Lung (tissue), 12 donors: ENCODE data around the gene TRAIP. TPM values are rescaled to one million over a fixed set of nuclear protein-coding genes. Genes with fewer than 3 reads are reported as not detected.

Source experiments
- ATAC-seq: fragments of 200-7000 bp; cut with Tn5 transposase; one replicate; pipeline ENCODE4 v1.9.1; 2020; ENCODE audit warnings: moderate number of reproducible peaks; ENCODE audit not compliant: insufficient read depth, low FRiP score
- DNase-seq, 3 donors: peaks; one replicate each; pipeline ENCODE4 v3.0.0-alpha.2; 2013 to 2017
- H3K27ac ChIP-seq, 2 donors: one replicate each; pipeline ENCODE4 v1.5.1; 2013; ENCODE audit warnings: mild to moderate bottlenecking in 2 of 2, moderate library complexity in 2 of 2, control low read depth in 1 of 2, inconsistent platforms in 1 of 2, low read depth in 1 of 2, low read length in 1 of 2
- H3K27me3 ChIP-seq, 3 donors: one replicate each; pipeline ENCODE4 v1.5.1; 2013; ENCODE audit warnings: low read length in 2 of 3; ENCODE audit not compliant: control insufficient read depth in 3 of 3, insufficient read depth in 3 of 3
- H3K36me3 ChIP-seq, 4 donors: one replicate each; pipeline ENCODE4 v1.5.1; 2013; ENCODE audit warnings: low read length in 4 of 4, mild to moderate bottlenecking in 1 of 4, moderate library complexity in 1 of 4; ENCODE audit not compliant: control insufficient read depth in 4 of 4, insufficient read depth in 4 of 4
- H3K4me1 ChIP-seq, 5 donors: one replicate each; pipeline ENCODE4 v1.5.1; 2013; ENCODE audit warnings: low read length in 5 of 5, mild to moderate bottlenecking in 2 of 5, moderate library complexity in 1 of 5; ENCODE audit not compliant: control insufficient read depth in 5 of 5, insufficient read depth in 5 of 5
- H3K4me3 ChIP-seq: one replicate; pipeline ENCODE4 v1.5.1; 2013; ENCODE audit warnings: mild to moderate bottlenecking, control low read depth, moderate library complexity
- H3K9ac ChIP-seq, 2 donors: one replicate each; pipeline ENCODE4 v1.5.1; 2013; ENCODE audit warnings: low read length in 2 of 2, control low read depth in 1 of 2; ENCODE audit not compliant: insufficient read depth in 1 of 2
- H3K9me3 ChIP-seq, 4 donors: one replicate each; pipeline ENCODE4 v1.5.1; 2013; ENCODE audit warnings: low read length in 3 of 4, mild to moderate bottlenecking in 1 of 4, moderate library complexity in 1 of 4; ENCODE audit not compliant: control insufficient read depth in 4 of 4, insufficient read depth in 3 of 4
- CTCF ChIP-seq: IDR thresholded peaks from 2 replicates; pipeline ENCODE4 v1.5.1; 2012; ENCODE audit warnings: mild to moderate bottlenecking; ENCODE audit errors: control extremely low read depth, extremely low read depth
- WGBS, 2 donors: extraction: QIAGEN DNeasy Blood & Tissue Kit; methylation state at CpG; one replicate each; pipeline ENCODE4 v1.1.7; 2013; 5-methylcytosine and 5-hydroxymethylcytosine counted together
- polyA plus RNA-seq, 2 donors: library from polyadenylated mRNA; stranded (reverse); fragments of 200-250 nt; gene quantifications; one replicate each; pipeline ENCODE4 v1.2.1, GENCODE V29; 2013
- total RNA-seq, 2 donors: library from RNA; depleted of rRNA in 1 of 2; stranded (reverse); fragments of >200 nt in 1 of 2; gene quantifications; one replicate each; pipeline ENCODE4 v1.2.1, GENCODE V29; 2014 to 2021
- donor health status: control.
- donor health status: control.
- donor health status: Bipolar disorder and iron deficiency.
- donor health status: healthy.
- donor health status: DM: yes; HTN: yes; CAD: no.

The TRAIP gene
- total and polyA plus RNA-seq, 4 donors: 1.8 to 3.2 (median 2.4) TPM

GRCh38 chr3:49864505-49864904 lies 8.1 kb upstream of the TRAIP start:
- DNase-seq (no peak), ATAC-seq (no peak)
- Histone ChIP-seq H3K9me3 (peaks cover 0 to 2% (median 0%) of the 10 kb centered on the region in 4 donors), H3K27me3 (peaks cover 5 to 25% (median 15%) of the 10 kb centered on the region in 3 donors), H3K27ac (no peak overlapping the region), H3K9ac (no peak overlapping the region), H3K4me3 (no peak overlapping the region), H3K4me1 (peaks cover 0 to 5% (median 2%) of the 10 kb centered on the region in 5 donors), H3K36me3 (no peaks in the 10 kb centered on the region)
- WGBS, 2 donors: 60 to 61% methylated on average over 5 of the region's 5 CpGs
- no peak for TF ChIP-seq CTCF

GRCh38 chr3:49859576-49860305 lies 3.4 kb upstream of the TRAIP start:
- TF ChIP-seq CTCF: no peak
- Histone ChIP-seq H3K9me3 (no peaks in the 10 kb centered on the region), H3K27me3 (peaks cover 0 to 5% (median 4%) of the 10 kb centered on the region in 3 donors), H3K4me1 (peaks cover 2 to 9% (median 7%) of the 10 kb centered on the region in 5 donors), H3K9ac (no peak overlapping the region), H3K36me3 (no peaks in the 10 kb centered on the region), H3K27ac (no peak overlapping the region), H3K4me3 (no peak overlapping the region)
- ATAC-seq (no peak), DNase-seq (no peak)
- WGBS, 2 donors: 84 to 91% methylated on average over 12 of the region's 12 CpGs

GRCh38 chr3:49855662-49856061 lies 702 bp downstream of the TRAIP start:
- Histone ChIP-seq H3K9me3 (no peaks in the 10 kb centered on the region), H3K9ac (peak overlapping the region in 1 of 2 donors; percentile 16), H3K27me3 (no peaks in the 10 kb centered on the region), H3K4me1 (peaks cover 2 to 9% (median 7%) of the 10 kb centered on the region in 5 donors), H3K27ac (no peak overlapping the region), H3K4me3 (no peak overlapping the region), H3K36me3 (no peaks in the 10 kb centered on the region)
- WGBS, 2 donors: 49 to 67% methylated on average over 5 of the region's 5 CpGs
- no peak for DNase-seq
- no peak for ATAC-seq
- no peak for TF ChIP-seq CTCF
